ENCODE measurements around the gene MOCS1.

MOCS1 gene

GRCh38 chr6:39870950-39871349, 63.3 kb downstream of the MOCS1 start:
- H3K36me3 ChIP-seq (ENCODE audit: insufficient read depth, low read length): no peaks in the 10 kb centered on the region
- H3K9ac ChIP-seq (ENCODE audit: low read depth, low read length): no peak overlapping the region
- WGBS: 97% methylated on average over 3 of the region's 3 CpGs
- no peaks in the 10 kb centered on the region for H3K9me3 ChIP-seq (ENCODE audit: insufficient read depth, low read depth, low read length)
- H3K4me1 ChIP-seq (ENCODE audit: insufficient read depth, low read length): peaks cover 6% of the 10 kb centered on the region; the same call in 1 of the 2 replicates
- H3K4me3 ChIP-seq (ENCODE audit: low read length): no peak overlapping the region
- no peak overlapping the region for H3K27ac ChIP-seq (ENCODE audit: low read depth, low read length)
- H3K27me3 ChIP-seq (ENCODE audit: insufficient read depth, low read length): no peaks in the 10 kb centered on the region

GRCh38 chr6:39867592-39867991, 66.7 kb downstream of the MOCS1 start:
- no peak overlapping the region for H3K27ac ChIP-seq (ENCODE audit: low read depth, low read length)
- no peaks in the 10 kb centered on the region for H3K36me3 ChIP-seq (ENCODE audit: insufficient read depth, low read length)
- no peak overlapping the region for H3K4me3 ChIP-seq (ENCODE audit: low read length)
- peaks cover 6% of the 10 kb centered on the region; the same call in 1 of the 2 replicates for H3K4me1 ChIP-seq (ENCODE audit: insufficient read depth, low read length)
- H3K9me3 ChIP-seq (ENCODE audit: insufficient read depth, low read depth, low read length): no peaks in the 10 kb centered on the region
- no peaks in the 10 kb centered on the region for H3K27me3 ChIP-seq (ENCODE audit: insufficient read depth, low read length)
- H3K9ac ChIP-seq (ENCODE audit: low read depth, low read length): no peak overlapping the region
- 85% methylated on average over 6 of the region's 6 CpGs for WGBS

GRCh38 chr6:39865011-39865888, 69.0 kb downstream of the MOCS1 start:
- Histone ChIP-seq H3K27ac (ENCODE audit: low read depth, low read length) (no peak overlapping the region), H3K4me3 (ENCODE audit: low read length) (no peak overlapping the region), H3K4me1 (ENCODE audit: insufficient read depth, low read length) (peaks cover 6% of the 10 kb centered on the region; the same call in 1 of the 2 replicates), H3K9me3 (ENCODE audit: insufficient read depth, low read depth, low read length) (no peaks in the 10 kb centered on the region), H3K27me3 (ENCODE audit: insufficient read depth, low read length) (no peaks in the 10 kb centered on the region), H3K36me3 (ENCODE audit: insufficient read depth, low read length) (no peaks in the 10 kb centered on the region), H3K9ac (ENCODE audit: low read depth, low read length) (no peak overlapping the region)
- 72% methylated on average over 14 of the region's 15 CpGs for WGBS

- no peaks in the 10 kb centered on the region for H3K27me3 ChIP-seq (ENCODE audit: insufficient read depth, low read length)
- no peaks in the 10 kb centered on the region for H3K9me3 ChIP-seq (ENCODE audit: insufficient read depth, low read depth, low read length)
- no peak overlapping the region for H3K4me3 ChIP-seq (ENCODE audit: low read length)
- no peaks in the 10 kb centered on the region for H3K36me3 ChIP-seq (ENCODE audit: insufficient read depth, low read length)
- H3K27ac ChIP-seq (ENCODE audit: low read depth, low read length): no peak overlapping the region
- WGBS: 60% methylated on average over 3 of the region's 3 CpGs
- H3K4me1 ChIP-seq (ENCODE audit: insufficient read depth, low read length): no peaks in the 10 kb centered on the region; the same call in 1 of the 2 replicates
- no peak overlapping the region for H3K9ac ChIP-seq (ENCODE audit: low read depth, low read length)
These were observed 72.6 kb downstream of the MOCS1 start for GRCh38 chr6:39861663-39862062.

GRCh38 chr6:39859025-39859424, 75.2 kb downstream of the MOCS1 start:
- H3K4me1 ChIP-seq (ENCODE audit: insufficient read depth, low read length): no peaks in the 10 kb centered on the region
- no peaks in the 10 kb centered on the region for H3K27me3 ChIP-seq (ENCODE audit: insufficient read depth, low read length)
- no peaks in the 10 kb centered on the region for H3K9me3 ChIP-seq (ENCODE audit: insufficient read depth, low read depth, low read length)
- no peak overlapping the region for H3K9ac ChIP-seq (ENCODE audit: low read depth, low read length)
- 98% methylated on average over 2 of the region's 2 CpGs for WGBS
- no peaks in the 10 kb centered on the region for H3K36me3 ChIP-seq (ENCODE audit: insufficient read depth, low read length)
- H3K4me3 ChIP-seq (ENCODE audit: low read length): no peak overlapping the region
- no peak overlapping the region for H3K27ac ChIP-seq (ENCODE audit: low read depth, low read length)

- WGBS: 91% methylated on average over 7 of the region's 7 CpGs
- no peak overlapping the region for H3K4me3 ChIP-seq (ENCODE audit: low read length)
- no peak overlapping the region for H3K9ac ChIP-seq (ENCODE audit: low read depth, low read length)
- no peaks in the 10 kb centered on the region for H3K4me1 ChIP-seq (ENCODE audit: insufficient read depth, low read length)
- no peak overlapping the region for H3K27ac ChIP-seq (ENCODE audit: low read depth, low read length)
- H3K9me3 ChIP-seq (ENCODE audit: insufficient read depth, low read depth, low read length): no peaks in the 10 kb centered on the region
- no peaks in the 10 kb centered on the region for H3K36me3 ChIP-seq (ENCODE audit: insufficient read depth, low read length)
- H3K27me3 ChIP-seq (ENCODE audit: insufficient read depth, low read length): no peaks in the 10 kb centered on the region
These were observed 78.8 kb downstream of the MOCS1 start for GRCh38 chr6:39855356-39855995.

All from HUES64 (cell line).